HEK293T (cell line): Measurements from ENCODE around the gene PLEKHA5.

Source experiments
- ARNT ChIP-seq: fragments of 450-650 bp; IDR thresholded peaks from 2 replicates; pipeline ENCODE4 v1.6.1; 2017; ENCODE audit warnings: mild to moderate bottlenecking
- FOXA1 ChIP-seq: fragments of 450-650 bp; IDR thresholded peaks from 2 replicates; pipeline ENCODE4 v1.6.1; 2016; ENCODE audit warnings: mild to moderate bottlenecking
- FOXM1 ChIP-seq: fragments of 450-650 bp; IDR thresholded peaks from 2 replicates; pipeline ENCODE4 v1.6.1; 2017; ENCODE audit warnings: mild to moderate bottlenecking, borderline replicate concordance
- HDGF ChIP-seq: fragments of 450-650 bp; IDR thresholded peaks from 2 replicates; pipeline ENCODE4 v1.6.1; 2017; ENCODE audit warnings: antibody characterized with exemption, borderline replicate concordance
- SP1 ChIP-seq: fragments of 450-650 bp; IDR thresholded peaks from 2 replicates; pipeline ENCODE4 v1.6.1; 2017
- ZNF384 ChIP-seq: fragments of 450-650 bp; IDR thresholded peaks from 2 replicates; pipeline ENCODE4 v1.6.1; 2016

DNA sequence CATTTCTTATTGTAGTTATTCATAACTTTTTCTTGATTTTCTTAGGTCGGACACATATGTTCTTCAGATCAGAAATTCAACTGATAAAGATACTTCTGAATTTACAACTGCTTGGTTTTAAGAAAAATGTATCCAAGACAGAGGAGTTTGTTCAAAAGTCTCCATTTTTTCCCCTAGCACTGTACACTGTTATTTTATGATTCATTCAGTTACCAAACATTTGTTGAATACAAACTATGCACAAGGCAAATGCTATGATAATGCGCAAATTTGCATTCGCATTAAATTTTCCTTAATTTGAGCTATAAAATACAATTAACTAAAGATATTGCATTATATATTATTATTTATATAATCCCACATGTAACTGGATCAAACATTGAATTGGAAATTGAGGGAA is 10.1 kb upstream of the PLEKHA5 start:
- TF ChIP-seq FOXA1 = no peak
- TF ChIP-seq FOXM1 = no peak
- TF ChIP-seq ZNF384 = no peak
- TF ChIP-seq SP1 = no peak
- TF ChIP-seq ARNT = no peak
- no peak for TF ChIP-seq HDGF
